ENCODE data around the gene CD69. TPM values are rescaled to one million over a fixed set of nuclear protein-coding genes. Genes with fewer than 3 reads are reported as not detected.
A peak's percentile ranks its signal among the peaks of the same experiment; 100 is the strongest.
"Not testable (repeated sequence)": the region's sequence is repeated elsewhere in the genome, so short reads cannot be mapped to it uniquely, and the experiment has no call there.

CD69 gene
- total and polyA plus RNA-seq, 5 experiments from 2014 or later, result 30.7 to 248 (median 73.5) TPM

- Mint-ChIP-seq H3K9me3 (no peaks in the 10 kb centered on the region), H3K27me3 (no peaks in the 10 kb centered on the region), H3K36me3 (no peaks in the 10 kb centered on the region), H3K4me1 (peaks cover 0 to 28% (median 4%) of the 10 kb centered on the region in 4 donors), H3K4me3 (no peak overlapping the region), H3K27ac (no peak overlapping the region)
- POLR2A ChIA-PET, result interaction anchor here (0.7 kb wide), 1 partner anchor 90 kb away, joined by 3 read pairs; no protein-coding TSS in a partner anchor
- no peak for DNase-seq
- ATAC-seq, result no peak
These were observed 31.6 kb downstream of the CD69 start for GRCh38 chr12:9729082-9729481.

DNA sequence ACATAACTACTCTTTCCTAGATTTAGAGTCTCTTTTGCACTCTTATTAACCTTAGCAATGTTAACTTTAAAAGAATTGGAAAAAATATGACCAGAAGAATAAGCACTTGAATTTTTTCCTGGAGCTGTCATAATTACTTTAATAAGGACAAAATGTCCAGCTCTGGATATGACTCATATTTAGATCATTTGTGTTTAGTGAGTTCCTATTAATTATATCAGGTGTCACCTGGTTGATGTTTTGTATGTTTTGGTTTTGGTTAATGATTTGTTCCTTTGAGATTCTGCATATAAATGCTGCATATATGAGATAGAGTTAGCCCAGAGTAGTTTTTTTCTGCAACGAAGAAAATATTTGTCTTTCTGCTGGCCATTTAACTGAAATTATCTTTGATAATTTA lies 32.9 kb downstream of the CD69 start:
- POLR2A ChIA-PET, result no interaction called here
- Mint-ChIP-seq H3K9me3 (no peaks in the 10 kb centered on the region), H3K27ac (no peak overlapping the region), H3K4me1 (peaks cover 0 to 29% (median 1%) of the 10 kb centered on the region in 4 donors), H3K27me3 (no peaks in the 10 kb centered on the region), H3K36me3 (no peaks in the 10 kb centered on the region), H3K4me3 (no peak overlapping the region)
- DNase-seq (no peak), ATAC-seq (no peak)

DNA sequence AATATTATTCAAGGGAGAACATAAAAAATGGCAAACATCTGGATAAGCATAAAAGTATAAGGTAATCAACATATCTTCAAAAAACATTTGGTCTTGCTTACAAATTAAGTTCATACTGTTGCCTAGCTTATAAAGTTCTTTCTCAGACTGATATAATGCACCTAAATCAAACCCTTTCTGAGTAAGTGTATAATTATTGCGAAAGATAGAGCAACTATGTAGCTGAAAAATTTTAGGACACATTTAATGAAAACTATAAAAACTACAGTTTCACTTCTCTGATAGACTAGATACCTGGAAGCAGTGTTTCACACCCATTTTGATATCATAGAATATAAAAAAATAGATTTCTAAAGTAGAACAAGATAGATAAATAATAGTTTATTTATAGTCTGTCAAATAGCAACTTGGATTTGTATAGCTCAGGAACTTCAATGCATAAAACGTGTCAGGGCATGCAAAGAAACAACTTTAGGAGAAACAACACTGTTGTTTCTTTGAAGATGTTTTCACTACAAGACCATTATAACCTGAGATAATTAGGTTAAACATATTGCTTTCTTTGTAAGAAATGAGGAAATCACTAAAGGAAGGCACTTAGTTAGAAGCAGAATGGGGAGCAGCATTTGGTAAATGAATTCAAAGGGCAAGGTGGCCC lies 35.4 kb downstream of the CD69 start:
- no peaks in the 10 kb centered on the region for H3K9me3 Mint-ChIP-seq
- DNase-seq (no peak), ATAC-seq (no peak)
- no peaks in the 10 kb centered on the region for H3K27me3 Mint-ChIP-seq
- no peak overlapping the region for H3K4me3 Mint-ChIP-seq
- no peaks in the 10 kb centered on the region for H3K36me3 Mint-ChIP-seq
- peaks cover 0 to 35% (median 1%) of the 10 kb centered on the region in 4 donors for H3K4me1 Mint-ChIP-seq
- POLR2A ChIA-PET, result no interaction called here
- H3K27ac Mint-ChIP-seq, result no peak overlapping the region

- Mint-ChIP-seq H3K27ac (no peak overlapping the region), H3K36me3 (no peaks in the 10 kb centered on the region), H3K4me3 (no peak overlapping the region), H3K4me1 (peaks cover 0 to 42% (median 1%) of the 10 kb centered on the region in 4 donors), H3K27me3 (no peaks in the 10 kb centered on the region), H3K9me3 (no peaks in the 10 kb centered on the region)
- ATAC-seq, result no peak
- DNase-seq, result no peak
- POLR2A ChIA-PET, result no interaction called here
These were observed 36.7 kb downstream of the CD69 start for GRCh38 chr12:9724023-9724422.

- peak overlapping the region in 3 of 10 donors; percentile 41 to 71 (median 70) for H3K27ac Mint-ChIP-seq
- no peak for DNase-seq
- POLR2A ChIA-PET, result interaction anchor here (1.2 to 2.0 kb wide), 3 partner anchors 10 to 20 kb away, joined by 4 read pairs; no protein-coding TSS in a partner anchor
- peaks cover 0 to 57% (median 2%) of the 10 kb centered on the region in 4 donors for H3K4me1 Mint-ChIP-seq
- H3K27me3 Mint-ChIP-seq, result no peaks in the 10 kb centered on the region
- peak overlapping the region in 1 of 10 donors; percentile 43 for H3K4me3 Mint-ChIP-seq
- H3K36me3 Mint-ChIP-seq, result no peaks in the 10 kb centered on the region
- peak in 1 of 2 donors; percentile 58 for ATAC-seq
- no peaks in the 10 kb centered on the region for H3K9me3 Mint-ChIP-seq
These were observed 39.2 kb downstream of the CD69 start for GRCh38 chr12:9721394-9722092.

GRCh38 chr12:9719790-9720189 lies 40.9 kb downstream of the CD69 start:
- Mint-ChIP-seq H3K4me3 (no peak overlapping the region), H3K27ac (no peak overlapping the region), H3K4me1 (peaks cover 10 to 68% (median 12%) of the 10 kb centered on the region in 4 donors), H3K36me3 (no peaks in the 10 kb centered on the region), H3K27me3 (no peaks in the 10 kb centered on the region), H3K9me3 (no peaks in the 10 kb centered on the region)
- ATAC-seq, result no peak
- POLR2A ChIA-PET, result interaction anchor here (1.8 kb wide), 1 partner anchor 22 kb away, joined by 4 read pairs; no protein-coding TSS in a partner anchor
- no peak for DNase-seq

GRCh38 chr12:9718968-9719367 lies 41.7 kb downstream of the CD69 start:
- H3K36me3 Mint-ChIP-seq, result no peaks in the 10 kb centered on the region
- no peaks in the 10 kb centered on the region for H3K27me3 Mint-ChIP-seq
- peaks cover 10 to 73% (median 12%) of the 10 kb centered on the region in 4 donors for H3K4me1 Mint-ChIP-seq
- no peak overlapping the region for H3K4me3 Mint-ChIP-seq
- peak overlapping the region in 1 of 10 donors; percentile 41 for H3K27ac Mint-ChIP-seq
- DNase-seq (no peak), ATAC-seq (no peak)
- no peaks in the 10 kb centered on the region for H3K9me3 Mint-ChIP-seq
- POLR2A ChIA-PET, result no interaction called here

- no peak for DNase-seq
- H3K4me1 Mint-ChIP-seq, result peaks cover 12 to 75% (median 13%) of the 10 kb centered on the region in 4 donors
- H3K4me3 Mint-ChIP-seq, result no peak overlapping the region
- H3K36me3 Mint-ChIP-seq, result no peaks in the 10 kb centered on the region
- POLR2A ChIA-PET, result interaction anchor here (0.8 to 1.7 kb wide), 3 partner anchors 14 to 35 kb away, joined by 3 read pairs; no protein-coding TSS in a partner anchor
- H3K27me3 Mint-ChIP-seq, result no peaks in the 10 kb centered on the region
- no peaks in the 10 kb centered on the region for H3K9me3 Mint-ChIP-seq
- peak overlapping the region in 1 of 10 donors; percentile 24 for H3K27ac Mint-ChIP-seq
- ATAC-seq, result no peak
These were observed 43.4 kb downstream of the CD69 start for GRCh38 chr12:9717070-9717925.

- H3K9me3 Mint-ChIP-seq, H3K27me3 Mint-ChIP-seq: not testable (repeated sequence)
These were observed 47.6 kb downstream of the CD69 start for GRCh38 chr12:9713032-9713558.

GRCh38 chr12:9711664-9712063 lies 49.0 kb downstream of the CD69 start:
- no peaks in the 10 kb centered on the region for H3K27me3 Mint-ChIP-seq
- H3K4me3 Mint-ChIP-seq, result no peak overlapping the region
- H3K4me1 Mint-ChIP-seq, result peaks cover 20 to 89% (median 57%) of the 10 kb centered on the region in 4 donors
- H3K36me3 Mint-ChIP-seq, result peaks cover 0 to under 1% (median 0%) of the 10 kb centered on the region in 3 donors
- DNase-seq, result no peak
- peak overlapping the region in 7 of 10 donors; percentile 26 to 94 (median 73) for H3K27ac Mint-ChIP-seq
- H3K9me3 Mint-ChIP-seq, result peaks cover 0 to 2% (median 0%) of the 10 kb centered on the region in 9 donors
- ATAC-seq, result no peak
- POLR2A ChIA-PET, result interaction anchor here (0.6 to 10.9 kb wide), 8 partner anchors 10 to 1740 kb away, joined by 3 to 153 read pairs (median 4); no protein-coding TSS in a partner anchor

More at GRCh38 chr12:9713032-9713558, 47.6 kb downstream of the CD69 start:
- peaks cover 15 to 80% (median 45%) of the 10 kb centered on the region in 4 donors for H3K4me1 Mint-ChIP-seq
- POLR2A ChIA-PET, result interaction anchor here (0.7 kb wide), 1 partner anchor 50 kb away, joined by 3 read pairs; no protein-coding TSS in a partner anchor
- H3K4me3 Mint-ChIP-seq, ATAC-seq, H3K36me3 Mint-ChIP-seq, DNase-seq: not testable (repeated sequence)
- H3K27ac Mint-ChIP-seq, result peak overlapping the region in 6 of 10 donors; percentile 22 to 74 (median 44)

DNA sequence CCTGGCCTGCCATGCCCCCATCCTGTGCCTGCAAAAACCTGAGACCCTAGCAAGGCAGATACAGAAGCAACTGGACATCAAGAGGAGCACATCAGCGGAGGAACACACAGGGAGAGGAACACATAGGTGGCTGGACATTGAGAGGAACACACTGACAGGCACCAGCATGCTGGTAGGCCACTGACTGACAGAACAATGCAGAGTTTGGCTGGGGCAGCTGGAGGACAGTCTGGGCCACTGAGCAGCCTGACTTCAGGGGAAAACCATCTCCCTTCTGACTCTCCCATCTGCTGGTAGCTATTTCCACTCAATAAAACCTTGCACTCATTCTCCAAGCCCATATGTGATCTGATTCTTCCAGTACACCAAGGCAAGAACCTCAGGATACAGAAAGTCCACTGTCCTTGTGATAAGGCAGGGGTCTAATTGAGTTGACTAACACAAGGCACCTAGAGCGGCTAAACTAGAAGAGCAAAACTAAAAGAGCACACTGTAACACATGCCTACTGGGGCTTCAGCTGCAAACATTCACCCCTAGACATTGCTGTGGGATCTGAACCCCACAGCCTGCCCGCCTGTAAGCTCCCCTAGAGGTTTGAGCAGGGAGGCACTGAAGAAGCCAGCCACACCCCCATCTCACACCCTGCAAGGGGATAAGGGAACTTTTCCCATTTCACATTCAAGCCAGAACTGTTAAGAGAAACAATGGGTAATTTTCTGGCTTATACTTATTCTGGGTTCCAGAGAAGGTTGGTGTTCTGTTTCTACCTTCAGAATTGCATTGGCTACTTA lies 49.9 kb downstream of the CD69 start:
- POLR2A ChIA-PET, result interaction anchor here (0.6 to 10.9 kb wide), 9 partner anchors 9 to 1739 kb away, joined by 3 to 153 read pairs (median 4); no protein-coding TSS in a partner anchor
- Mint-ChIP-seq H3K4me3 (peak overlapping the region in 2 of 10 donors; percentile 24 to 52), H3K4me1 (peaks cover 21 to 89% (median 59%) of the 10 kb centered on the region in 4 donors), H3K9me3 (peaks cover 2 to 7% (median 6%) of the 10 kb centered on the region in 9 donors), H3K27ac (peak overlapping the region; percentile 0 to 94 (median 77)), H3K27me3 (no peaks in the 10 kb centered on the region), H3K36me3 (peaks cover 3 to 7% (median 6%) of the 10 kb centered on the region in 3 donors)
- ATAC-seq, result no peak
- DNase-seq, result no peak

Measured in naive thymus-derived CD8-positive, alpha-beta T cell (primary cell).